ENCODE results near the gene KCNH4.

- TF ChIP-seq, protein P1, sequence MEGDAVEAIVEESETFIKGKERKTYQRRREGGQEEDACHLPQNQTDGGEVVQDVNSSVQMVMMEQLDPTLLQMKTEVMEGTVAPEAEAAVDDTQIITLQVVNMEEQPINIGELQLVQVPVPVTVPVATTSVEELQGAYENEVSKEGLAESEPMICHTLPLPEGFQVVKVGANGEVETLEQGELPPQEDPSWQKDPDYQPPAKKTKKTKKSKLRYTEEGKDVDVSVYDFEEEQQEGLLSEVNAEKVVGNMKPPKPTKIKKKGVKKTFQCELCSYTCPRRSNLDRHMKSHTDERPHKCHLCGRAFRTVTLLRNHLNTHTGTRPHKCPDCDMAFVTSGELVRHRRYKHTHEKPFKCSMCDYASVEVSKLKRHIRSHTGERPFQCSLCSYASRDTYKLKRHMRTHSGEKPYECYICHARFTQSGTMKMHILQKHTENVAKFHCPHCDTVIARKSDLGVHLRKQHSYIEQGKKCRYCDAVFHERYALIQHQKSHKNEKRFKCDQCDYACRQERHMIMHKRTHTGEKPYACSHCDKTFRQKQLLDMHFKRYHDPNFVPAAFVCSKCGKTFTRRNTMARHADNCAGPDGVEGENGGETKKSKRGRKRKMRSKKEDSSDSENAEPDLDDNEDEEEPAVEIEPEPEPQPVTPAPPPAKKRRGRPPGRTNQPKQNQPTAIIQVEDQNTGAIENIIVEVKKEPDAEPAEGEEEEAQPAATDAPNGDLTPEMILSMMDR (IDR thresholded peaks at IDR 0.05): no peak
- TF ChIP-seq POLR2A (IDR thresholded peaks at IDR 0.05): no peak
Observed at GRCh38 chr17:42187833-42188232, 6.9 kb upstream of the KCNH4 start.

Measured in body of pancreas (tissue), 4 donors.